WTC11 (cell line): ENCODE data around the gene RGS2.

ENCODE experiments used
- ETV6 ChIP-seq: sonication (generic); formaldehyde crosslinking; IDR thresholded peaks from 2 replicates; pipeline ENCODE4 v1.8.1; 2022; ENCODE audit warnings: mild to moderate bottlenecking, missing genetic modification reagents
- JAZF1 ChIP-seq: fragments of 250-450 bp; sonication (Bioruptor Pico); IDR thresholded peaks from 2 replicates; pipeline ENCODE4 v1.9.0; 2021; ENCODE audit warnings: moderate library complexity, mild to moderate bottlenecking, inconsistent platforms
- SP1 ChIP-seq: sonication (generic); formaldehyde crosslinking; conservative IDR thresholded peaks from 2 replicates; pipeline ENCODE4 v1.8.1; 2022; ENCODE audit warnings: missing genetic modification reagents
- ZNF232 ChIP-seq: sonication (generic); formaldehyde crosslinking; IDR thresholded peaks from 2 replicates; pipeline ENCODE4 v1.8.0; 2022; ENCODE audit warnings: mild to moderate bottlenecking, missing genetic modification reagents
- TF ChIP-seq, protein P1 (sequence below): sonication (generic); formaldehyde crosslinking; IDR thresholded peaks from 2 replicates; pipeline ENCODE4 v1.8.0; 2022; ENCODE audit warnings: mild to moderate bottlenecking, missing genetic modification reagents
- TF ChIP-seq, protein P2 (sequence below): fragments of 200-600 bp; IDR thresholded peaks from 2 replicates; pipeline ENCODE4 v1.8.0; 2022; ENCODE audit warnings: antibody characterized with exemption
- TF ChIP-seq, protein P3 (sequence below): sonication (generic); formaldehyde crosslinking; IDR thresholded peaks from 2 replicates; pipeline ENCODE4 v1.8.0; 2022; ENCODE audit warnings: mild to moderate bottlenecking, missing genetic modification reagents

DNA sequence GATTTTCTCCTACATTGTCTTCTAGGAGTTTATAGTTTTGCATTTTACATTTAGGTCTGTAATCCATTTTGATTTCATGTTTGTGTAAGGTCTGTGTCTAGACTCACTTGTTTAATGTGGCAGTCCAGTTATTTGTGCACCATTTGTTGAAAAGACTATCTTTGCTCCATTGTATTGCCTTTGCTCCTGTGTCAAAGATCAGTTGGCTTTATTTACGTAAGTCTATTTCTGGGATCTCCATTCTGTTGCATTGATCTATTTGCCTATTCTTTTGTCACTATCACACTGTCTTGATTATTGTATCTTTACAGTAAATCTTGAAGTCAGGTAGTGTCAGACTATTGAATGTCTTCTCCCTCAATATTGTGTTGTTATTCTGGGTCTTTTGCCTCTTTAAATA is 49.7 kb upstream of the RGS2 start:
- TF ChIP-seq ETV6 (CRISPR knock-in tag) (no peak), SP1 (CRISPR knock-in tag) (no peak), JAZF1 (CRISPR knock-in tag) (no peak), ZNF232 (CRISPR knock-in tag) (no peak)
- TF ChIP-seq, protein P1, sequence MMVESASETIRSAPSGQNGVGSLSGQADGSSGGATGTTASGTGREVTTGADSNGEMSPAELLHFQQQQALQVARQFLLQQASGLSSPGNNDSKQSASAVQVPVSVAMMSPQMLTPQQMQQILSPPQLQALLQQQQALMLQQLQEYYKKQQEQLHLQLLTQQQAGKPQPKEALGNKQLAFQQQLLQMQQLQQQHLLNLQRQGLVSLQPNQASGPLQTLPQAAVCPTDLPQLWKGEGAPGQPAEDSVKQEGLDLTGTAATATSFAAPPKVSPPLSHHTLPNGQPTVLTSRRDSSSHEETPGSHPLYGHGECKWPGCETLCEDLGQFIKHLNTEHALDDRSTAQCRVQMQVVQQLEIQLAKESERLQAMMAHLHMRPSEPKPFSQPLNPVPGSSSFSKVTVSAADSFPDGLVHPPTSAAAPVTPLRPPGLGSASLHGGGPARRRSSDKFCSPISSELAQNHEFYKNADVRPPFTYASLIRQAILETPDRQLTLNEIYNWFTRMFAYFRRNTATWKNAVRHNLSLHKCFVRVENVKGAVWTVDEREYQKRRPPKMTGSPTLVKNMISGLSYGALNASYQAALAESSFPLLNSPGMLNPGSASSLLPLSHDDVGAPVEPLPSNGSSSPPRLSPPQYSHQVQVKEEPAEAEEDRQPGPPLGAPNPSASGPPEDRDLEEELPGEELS (CRISPR knock-in tag), result no peak
- TF ChIP-seq, protein P2, sequence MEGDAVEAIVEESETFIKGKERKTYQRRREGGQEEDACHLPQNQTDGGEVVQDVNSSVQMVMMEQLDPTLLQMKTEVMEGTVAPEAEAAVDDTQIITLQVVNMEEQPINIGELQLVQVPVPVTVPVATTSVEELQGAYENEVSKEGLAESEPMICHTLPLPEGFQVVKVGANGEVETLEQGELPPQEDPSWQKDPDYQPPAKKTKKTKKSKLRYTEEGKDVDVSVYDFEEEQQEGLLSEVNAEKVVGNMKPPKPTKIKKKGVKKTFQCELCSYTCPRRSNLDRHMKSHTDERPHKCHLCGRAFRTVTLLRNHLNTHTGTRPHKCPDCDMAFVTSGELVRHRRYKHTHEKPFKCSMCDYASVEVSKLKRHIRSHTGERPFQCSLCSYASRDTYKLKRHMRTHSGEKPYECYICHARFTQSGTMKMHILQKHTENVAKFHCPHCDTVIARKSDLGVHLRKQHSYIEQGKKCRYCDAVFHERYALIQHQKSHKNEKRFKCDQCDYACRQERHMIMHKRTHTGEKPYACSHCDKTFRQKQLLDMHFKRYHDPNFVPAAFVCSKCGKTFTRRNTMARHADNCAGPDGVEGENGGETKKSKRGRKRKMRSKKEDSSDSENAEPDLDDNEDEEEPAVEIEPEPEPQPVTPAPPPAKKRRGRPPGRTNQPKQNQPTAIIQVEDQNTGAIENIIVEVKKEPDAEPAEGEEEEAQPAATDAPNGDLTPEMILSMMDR, result no peak
- TF ChIP-seq, protein P3, sequence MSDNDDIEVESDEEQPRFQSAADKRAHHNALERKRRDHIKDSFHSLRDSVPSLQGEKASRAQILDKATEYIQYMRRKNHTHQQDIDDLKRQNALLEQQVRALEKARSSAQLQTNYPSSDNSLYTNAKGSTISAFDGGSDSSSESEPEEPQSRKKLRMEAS, result no peak
